Stimulated activated CD4-positive, alpha-beta T cell treated with anti-CD3 and anti-CD28 coated beads, Interleukin-2, amount 100 ng/mL, for 24 hours (primary cell): Measurements from ENCODE around the gene ABHD14A.
"Not testable (repeated sequence)": the region's sequence is repeated elsewhere in the genome, so short reads cannot be mapped to it uniquely, and the experiment has no call there.

Source experiments
- DNase-seq, 2 donors: peaks; one replicate each; pipeline ENCODE4 v3.0.0-alpha.2; 2020

ABHD14A gene

DNA sequence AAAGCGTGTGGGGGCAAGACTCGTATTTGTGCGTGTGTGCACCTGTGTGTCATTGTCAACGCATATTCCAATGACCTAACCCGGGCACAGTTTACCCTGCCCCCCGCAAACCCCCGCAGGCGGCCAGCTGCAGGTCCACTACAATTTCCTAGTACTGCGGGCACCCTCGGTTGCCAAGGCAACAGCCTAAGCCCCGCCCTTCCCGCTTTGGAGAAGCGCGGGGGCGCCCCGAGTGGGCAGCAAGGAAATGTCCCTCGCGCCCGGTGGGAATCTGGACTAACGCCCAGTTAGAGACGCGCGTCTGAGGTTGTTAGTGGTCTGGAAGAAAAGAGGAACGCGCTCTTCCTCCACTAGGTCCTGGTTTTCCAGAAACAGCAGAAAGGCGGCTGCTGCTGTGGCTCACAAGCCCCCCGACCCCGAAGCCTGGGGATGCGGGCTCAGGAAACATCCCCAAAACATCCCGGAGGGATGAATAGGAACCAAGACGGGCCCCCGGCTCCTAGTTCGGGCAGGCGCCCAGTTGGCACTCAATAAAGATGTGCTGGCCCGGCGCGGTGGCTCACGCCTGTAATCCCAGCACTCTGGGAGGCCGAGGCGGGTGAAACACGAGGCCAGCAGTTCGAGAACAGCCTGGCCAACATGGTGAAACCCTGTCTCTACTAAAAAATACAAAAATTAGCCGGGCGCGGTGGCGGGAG, 1.1 kb downstream of the ABHD14A start:
- DNase-seq, result peak; percentile 46 to 54

- no peak for DNase-seq
Measured at GRCh38 chr3:51977446-51978142, 2.7 kb downstream of the ABHD14A start.

DNA sequence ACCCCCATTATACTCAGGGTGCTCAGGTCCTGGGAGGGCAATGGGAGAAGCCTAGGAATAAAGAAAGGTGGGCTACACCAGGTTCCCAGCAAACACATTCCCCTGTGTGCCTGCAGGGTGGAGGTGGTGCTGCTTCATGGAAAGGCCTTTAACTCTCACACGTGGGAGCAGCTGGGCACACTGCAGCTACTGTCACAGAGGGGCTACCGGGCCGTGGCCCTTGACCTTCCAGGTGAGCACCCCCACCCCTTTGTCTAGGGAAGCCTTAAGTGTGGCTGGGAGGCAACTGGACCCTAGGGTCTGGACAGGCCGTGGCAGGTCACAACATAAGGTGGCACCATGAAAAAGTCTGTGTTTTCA, 3.3 kb downstream of the ABHD14A start:
- DNase-seq, result no peak

DNA sequence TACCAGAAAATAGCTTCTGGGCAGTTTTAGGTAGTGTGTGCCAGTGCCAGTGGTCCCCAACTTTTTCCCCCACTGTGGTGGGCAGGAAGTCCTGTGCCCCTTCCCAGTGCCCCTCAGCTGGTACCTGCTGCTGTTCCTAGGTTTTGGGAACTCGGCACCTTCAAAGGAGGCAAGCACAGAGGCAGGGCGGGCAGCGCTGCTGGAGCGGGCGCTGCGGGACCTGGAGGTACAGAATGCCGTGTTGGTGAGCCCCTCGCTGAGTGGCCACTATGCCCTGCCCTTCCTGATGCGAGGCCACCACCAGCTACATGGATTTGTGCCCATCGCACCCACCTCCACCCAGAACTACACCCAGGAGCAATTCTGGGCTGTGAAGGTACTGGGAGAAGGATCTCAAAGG, 5.4 kb downstream of the ABHD14A start:
- DNase-seq, result no peak

DNA sequence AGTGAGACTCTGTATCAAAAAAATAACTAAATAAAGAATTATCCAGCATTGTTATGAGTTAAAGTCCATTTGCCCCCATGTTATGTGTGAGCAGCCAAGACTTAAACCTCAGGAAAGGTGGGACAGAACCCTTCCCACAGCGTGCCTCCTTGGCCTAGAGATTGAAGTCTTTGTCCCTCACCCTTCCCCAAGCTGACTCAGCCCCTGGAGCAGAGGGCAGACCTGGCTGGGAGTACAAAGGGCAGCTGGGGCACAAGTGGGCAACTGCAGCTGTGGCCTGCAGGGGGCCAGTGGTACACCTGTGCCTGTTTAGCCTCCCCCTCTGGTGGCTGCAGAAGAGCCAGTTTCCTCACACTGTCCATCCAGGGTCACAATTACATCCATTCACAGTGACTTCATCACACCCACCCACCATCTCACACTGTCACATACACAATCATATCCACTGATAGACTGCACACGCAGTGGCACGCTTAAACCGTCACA, 7.5 kb downstream of the ABHD14A start:
- peak; percentile 41 for DNase-seq

DNA sequence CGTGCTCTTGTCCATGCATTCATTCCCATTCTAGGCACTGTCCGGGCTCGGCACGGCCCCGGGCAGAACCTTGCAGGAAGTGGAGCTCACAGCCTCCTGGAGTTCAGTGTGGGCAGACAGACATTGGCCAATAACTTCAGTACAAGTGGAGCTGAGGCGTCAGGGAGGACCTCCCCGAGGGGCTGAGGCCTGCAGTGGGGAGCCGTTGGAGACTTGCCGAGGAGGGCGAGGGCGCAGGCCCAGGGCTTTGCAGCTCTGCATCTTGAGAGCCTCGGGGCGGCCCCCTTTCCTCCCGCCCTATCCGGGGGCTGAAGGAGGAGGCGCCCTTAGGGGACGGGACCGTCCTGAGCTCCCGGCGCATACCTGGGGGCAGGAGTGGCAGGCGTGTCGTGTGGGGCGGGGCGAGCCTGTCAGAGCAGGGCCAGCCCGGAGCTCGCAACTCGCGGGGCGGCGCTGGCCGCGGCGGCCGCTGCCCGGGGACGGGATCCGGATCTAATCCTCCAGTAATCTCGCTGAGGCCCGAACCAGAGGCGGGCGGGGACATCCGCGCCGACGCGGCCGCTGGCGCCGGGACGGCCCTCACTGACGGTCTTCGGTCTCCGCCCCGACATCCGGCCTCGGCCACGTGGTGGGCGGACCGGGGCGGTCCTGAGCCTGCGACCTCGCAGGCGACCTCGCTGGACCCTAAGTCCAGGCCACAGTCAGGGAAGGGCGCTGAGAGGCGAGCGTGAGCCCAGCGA, 8.1 kb downstream of the ABHD14A start, which contains the start of gene ACY1:
TSS of gene ACY1 (plus strand) at position 698 of the 740 bp plus-strand sequence. CDS start 530 bp downstream, outside the sequence.
- DNase-seq, result peak; percentile 80 to 87

GRCh38 chr3:51983578-51984268, 8.9 kb downstream of the ABHD14A start:
- DNase-seq, result no peak

GRCh38 chr3:51984269-51984647, 9.4 kb downstream of the ABHD14A start:
- no peak for DNase-seq

DNA sequence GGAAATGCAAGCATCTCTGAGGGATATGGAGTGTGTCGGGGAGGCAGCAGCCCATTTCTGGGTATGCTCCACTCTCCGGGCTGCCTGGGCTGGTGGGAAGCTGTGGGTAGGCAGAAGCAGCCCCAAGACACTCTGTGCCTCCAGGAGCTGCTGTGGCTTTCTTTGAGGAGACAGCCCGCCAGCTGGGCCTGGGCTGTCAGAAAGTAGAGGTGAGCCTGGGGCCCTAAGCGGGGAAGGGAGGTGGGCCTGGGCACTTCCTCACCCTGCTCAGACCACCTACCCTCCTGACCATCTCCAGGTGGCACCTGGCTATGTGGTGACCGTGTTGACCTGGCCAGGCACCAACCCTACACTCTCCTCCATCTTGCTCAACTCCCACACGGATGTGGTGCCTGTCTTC, 10.2 kb downstream of the ABHD14A start:
- DNase-seq, result no peak

GRCh38 chr3:51986010-51986947, 11.4 kb downstream of the ABHD14A start:
- DNase-seq, result no peak

GRCh38 chr3:51987568-51987967, 12.7 kb downstream of the ABHD14A start:
- DNase-seq, result no peak

GRCh38 chr3:51988286-51989146, 13.7 kb downstream of the ABHD14A start:
- no peak for DNase-seq

- peak in 1 of 2 donors; percentile 31 for DNase-seq
Measured at GRCh38 chr3:51990501-51990971, 15.7 kb downstream of the ABHD14A start.

DNA sequence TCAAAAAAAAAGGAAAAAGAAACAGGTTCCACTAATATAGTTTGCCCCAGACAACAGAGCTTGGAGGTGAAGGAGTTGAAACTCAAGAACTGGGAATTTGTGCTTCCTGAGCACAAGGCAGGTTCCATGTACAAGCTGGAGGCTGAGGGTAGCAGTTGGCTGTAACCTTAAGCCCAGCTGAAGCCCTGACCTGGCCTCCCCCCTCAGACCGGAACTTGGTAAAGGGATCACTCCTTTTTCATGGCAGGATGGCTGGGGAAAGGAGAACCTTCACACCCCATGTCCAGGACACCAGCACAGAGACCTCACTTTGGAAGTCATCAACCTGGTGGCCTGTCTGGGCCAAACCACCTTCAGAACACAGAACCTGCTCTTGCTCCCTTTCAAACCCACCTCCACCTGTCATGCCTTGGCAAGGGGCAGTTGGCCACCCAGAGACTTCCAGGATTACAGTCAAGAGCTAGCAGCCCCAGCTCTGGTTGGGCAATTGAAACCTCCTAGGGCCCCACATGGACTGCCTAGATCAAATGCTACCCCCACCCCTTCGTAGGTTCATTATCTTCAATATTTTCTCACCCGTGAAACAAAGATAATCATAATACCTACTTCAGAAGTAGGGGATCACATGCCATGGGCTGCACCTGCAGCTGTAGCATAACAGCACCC, 17.3 kb downstream of the ABHD14A start:
- DNase-seq, result peak in 1 of 2 donors; percentile 27

GRCh38 chr3:51993657-51994056, 18.8 kb downstream of the ABHD14A start:
- DNase-seq, result not testable (repeated sequence)

- DNase-seq, result no peak
Measured at GRCh38 chr3:51994530-51994929, 19.7 kb downstream of the ABHD14A start.

- peak; percentile 91 to 92 for DNase-seq
Measured at GRCh38 chr3:51995346-51996163, 20.7 kb downstream of the ABHD14A start, which contains the start of gene RPL29. RPL29 (minus strand) TSS chr3:51995895; CDS start chr3:51995461, 434 bp downstream.

DNA sequence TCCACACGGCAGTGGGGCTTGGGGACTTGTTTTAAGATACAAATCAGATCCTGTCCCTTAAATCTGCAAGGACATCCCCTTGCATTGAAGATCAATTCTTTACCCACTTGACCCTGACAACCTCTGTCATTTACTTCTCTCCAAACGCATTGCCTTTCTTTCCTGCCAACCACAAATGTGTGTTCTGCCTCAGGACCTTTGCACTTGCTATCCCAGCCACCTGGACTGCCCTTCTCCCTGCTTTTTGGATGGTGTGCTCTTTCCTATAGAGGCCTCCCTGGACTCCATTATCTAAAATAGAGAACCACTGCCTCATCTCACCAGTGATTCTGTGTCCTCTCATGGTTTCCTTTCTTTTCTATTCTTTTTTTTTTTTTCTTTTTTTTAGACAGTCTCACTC, 22.3 kb downstream of the ABHD14A start:
- no peak for DNase-seq
